ENCODE results near the gene SYMPK.
A peak's percentile ranks its signal among the peaks of the same experiment; 100 is the strongest.

The SYMPK gene

DNA sequence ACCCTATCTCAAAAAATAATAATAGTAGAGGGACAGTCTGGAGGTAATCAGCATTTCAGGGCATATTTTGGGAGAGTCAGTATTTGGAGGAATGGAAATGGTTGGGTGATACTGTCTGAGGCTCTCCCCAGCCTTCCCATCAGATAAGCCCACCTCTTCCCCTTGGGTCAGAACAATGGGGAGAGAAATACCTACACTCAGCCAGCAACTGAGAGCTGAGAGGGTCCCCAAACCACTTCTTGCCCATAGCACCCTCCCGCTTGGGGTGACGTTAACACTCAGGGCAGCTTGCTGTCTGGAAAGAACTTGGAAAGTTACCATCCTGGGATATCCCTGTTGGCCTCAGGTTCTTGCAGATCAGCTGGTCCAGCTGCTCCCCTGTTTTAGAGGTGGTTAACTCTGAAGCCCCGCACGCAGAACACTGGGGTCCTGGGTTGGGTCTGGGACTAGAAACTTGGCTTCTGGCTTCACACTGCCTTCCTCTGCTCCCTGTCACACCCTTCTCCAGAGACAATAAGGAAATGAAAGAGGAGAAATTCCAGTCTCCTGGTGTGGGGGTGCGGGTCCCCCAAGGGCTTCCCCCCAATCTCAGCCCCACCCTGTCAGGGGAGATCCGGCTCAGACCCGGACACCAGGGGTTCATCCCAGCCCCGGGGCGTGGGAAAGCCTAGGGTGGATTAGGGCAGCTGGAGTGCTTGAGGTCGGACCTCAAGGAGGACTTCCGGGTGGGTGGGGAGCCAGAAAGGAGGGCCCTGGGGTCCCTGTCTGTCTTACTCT is 3.6 kb upstream of the SYMPK start:
- no peak for DNase-seq (ENCODE audit: low read depth in 2 of 2)

DNA sequence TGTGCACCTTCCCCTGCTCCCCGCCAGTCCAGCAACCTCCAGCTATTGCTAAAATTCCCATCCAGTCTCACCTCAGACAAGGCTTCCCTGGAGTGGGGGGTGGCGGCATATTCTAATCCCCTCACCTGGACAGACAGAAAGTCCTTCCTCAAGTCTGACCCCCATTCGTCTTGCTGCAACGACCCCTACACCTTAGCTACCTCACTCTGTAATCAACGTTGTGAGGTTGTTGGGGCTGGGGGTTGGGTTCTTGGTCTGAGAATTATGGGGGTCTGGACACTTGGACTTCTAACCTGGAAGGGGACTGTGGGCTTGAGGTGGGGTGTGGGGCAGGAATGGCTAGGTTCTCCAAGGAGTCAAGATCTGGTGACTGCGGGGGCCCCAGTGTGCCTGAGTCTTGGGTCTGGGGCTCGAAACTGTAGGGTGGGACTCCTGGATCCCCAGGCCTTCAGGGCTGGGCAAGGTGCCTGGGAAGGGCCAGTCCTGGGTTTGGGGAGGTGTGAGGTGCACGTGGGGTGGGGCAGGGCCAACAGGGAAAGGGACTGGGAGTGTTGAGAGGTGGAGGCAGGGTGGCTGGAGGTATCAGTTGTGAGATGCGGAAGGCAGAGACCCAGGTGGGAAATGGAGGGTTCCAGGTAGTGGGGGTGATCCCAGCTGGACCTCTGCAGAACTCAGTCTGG is 2.5 kb upstream of the SYMPK start:
- no peak for DNase-seq (ENCODE audit: low read depth in 2 of 2)

DNA sequence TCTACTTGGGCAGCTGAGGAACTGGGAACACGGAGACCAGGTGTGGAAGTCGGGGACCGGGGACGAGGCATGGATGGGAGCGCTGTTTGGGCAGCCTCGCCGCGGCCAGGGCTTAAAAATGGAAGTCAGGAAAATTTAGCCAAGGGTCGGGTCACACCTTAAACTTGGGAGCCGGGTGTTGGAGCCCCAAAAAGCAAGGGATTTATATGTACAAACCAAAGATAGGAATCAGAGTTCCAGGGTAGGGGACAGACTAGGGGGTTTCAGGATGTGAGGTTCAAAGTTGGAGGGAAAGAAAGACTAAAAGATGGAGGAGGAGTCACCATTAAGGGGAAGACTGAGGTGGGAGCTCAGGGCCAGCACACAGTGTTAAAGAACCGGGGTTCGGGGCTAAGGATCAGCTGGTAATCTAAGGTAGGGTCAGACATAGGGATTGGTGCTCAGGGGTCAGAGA is 1.7 kb upstream of the SYMPK start:
- DNase-seq (ENCODE audit: low read depth in 2 of 2), result no peak

DNA sequence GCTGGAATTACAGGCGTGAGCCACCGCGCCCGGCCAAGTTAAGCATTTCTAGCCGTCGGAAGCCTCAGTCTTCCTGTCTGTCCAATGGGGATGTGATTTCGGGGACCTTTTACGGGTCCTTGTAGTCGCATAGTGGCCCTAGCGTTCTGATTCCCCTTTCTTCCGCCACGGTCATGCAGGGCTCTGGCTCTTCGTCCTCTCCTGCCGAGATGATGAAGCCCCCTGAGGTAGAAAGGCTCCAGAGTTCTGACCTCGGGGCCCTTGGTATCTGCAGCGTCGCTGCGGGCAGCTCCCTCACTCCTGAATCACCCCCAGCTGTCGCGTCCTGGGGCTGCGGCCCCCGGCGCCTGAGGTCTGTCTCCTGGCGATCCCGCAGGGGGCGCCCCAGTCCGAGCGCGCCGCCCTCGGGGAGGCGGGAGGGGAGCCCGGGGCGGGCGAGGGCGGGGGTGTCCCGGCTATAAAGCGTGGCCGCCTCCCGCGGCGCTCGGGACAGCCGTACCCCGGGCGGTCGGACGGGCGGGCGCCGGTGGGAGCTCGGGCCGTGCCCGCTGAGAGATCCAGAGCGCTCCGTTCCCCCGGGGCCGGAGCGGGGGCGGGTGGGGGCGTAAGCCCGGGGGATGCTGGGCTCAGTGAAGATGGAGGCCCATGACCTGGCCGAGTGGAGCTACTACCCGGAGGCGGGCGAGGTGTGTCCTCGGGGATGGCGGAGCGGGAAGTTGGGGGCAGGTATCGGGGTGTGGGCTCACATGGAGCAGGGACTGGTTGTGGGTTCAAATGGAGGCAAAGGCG is 1.1 kb upstream of the SYMPK start, which contains the start of gene FOXA3:
TSS of gene FOXA3 (plus strand) at position 487 of the 789 bp plus-strand sequence. CDS start at position 618, 131 bp downstream.
- peak; percentile 24 to 43 for DNase-seq (ENCODE audit: low read depth in 2 of 2)

DNA sequence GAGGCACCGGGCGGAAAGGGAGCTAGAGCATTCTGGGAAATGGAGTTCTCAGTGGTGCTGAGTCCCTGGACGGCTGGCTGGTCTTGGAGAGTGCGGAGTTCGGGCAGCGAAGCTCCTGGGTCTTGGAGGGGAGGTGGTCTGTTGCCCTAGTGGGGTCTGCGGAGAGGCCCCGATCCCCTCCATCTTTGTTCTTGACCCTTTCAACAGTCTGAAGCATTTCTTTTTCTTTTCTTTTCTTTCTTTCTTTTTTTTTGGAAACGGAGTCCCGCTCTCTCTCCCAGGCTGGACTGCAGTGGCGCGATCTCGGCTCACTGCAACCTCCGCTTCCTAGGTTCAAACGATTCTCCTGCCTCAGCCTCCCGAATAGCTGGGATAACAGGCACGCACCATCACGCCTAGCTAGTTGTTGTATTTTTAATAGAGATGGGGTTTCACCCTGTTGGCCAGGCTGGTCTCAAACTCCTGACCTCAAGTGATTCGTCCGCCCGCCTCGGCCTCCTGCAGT is 440 bp upstream of the SYMPK start:
- no peak for DNase-seq (ENCODE audit: low read depth in 2 of 2)

DNA sequence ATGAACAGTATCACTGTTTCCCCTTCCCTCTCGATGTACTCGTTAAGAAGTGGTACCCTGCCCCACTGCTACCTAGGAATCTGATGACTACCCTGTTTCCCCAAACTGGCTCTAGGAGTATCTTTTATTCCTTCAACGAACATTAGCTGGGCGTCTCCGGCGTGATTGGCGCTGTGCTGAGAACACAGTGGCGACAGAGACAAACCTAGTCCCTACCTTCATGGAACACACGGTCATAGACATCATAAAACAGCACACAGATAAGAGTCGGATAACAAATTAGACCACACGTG is 730 bp downstream of the SYMPK start:
- DNase-seq (ENCODE audit: low read depth in 2 of 2), result no peak

DNA sequence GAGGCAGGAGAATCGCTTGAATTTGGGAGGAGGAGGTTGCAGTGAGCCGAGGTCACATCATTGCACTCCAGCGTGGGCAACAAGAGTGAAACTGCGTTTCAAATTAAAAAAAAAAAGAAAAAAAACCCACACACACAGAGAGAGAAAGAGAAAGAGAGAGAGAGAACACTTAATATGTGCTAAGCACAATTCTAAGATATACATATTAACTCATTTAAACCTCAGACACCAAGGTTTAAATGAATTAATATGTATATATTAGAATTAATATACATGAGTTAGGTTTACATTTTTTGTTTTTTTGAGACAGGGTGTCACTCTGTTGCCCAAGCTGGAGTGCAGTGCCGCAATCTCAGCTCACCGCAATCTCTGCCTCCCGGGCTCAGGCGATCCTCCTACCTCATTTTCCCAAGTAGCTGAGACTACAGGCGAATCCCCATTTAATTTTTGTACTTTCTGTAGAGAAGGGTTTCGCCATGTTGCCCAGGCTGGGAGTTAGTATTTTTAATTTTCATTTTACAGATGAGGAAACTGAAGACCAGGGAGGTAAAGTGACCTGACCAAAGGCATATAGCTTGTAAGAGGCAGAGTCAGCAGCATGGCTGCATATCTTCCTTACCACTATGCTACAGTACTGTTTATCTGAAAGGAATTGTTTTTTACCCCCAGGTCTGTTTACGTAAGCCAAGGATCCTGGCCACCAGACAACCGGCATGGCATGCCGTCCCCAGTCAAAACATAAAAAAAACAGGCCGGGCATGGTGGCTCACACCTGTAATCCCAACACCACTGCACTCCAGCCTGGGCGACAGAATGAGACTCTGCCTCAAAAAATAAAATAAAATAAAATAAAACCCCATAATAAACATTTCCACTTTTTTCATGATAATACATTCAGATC is 2.3 kb downstream of the SYMPK start:
- DNase-seq (ENCODE audit: low read depth in 2 of 2), result no peak

DNA sequence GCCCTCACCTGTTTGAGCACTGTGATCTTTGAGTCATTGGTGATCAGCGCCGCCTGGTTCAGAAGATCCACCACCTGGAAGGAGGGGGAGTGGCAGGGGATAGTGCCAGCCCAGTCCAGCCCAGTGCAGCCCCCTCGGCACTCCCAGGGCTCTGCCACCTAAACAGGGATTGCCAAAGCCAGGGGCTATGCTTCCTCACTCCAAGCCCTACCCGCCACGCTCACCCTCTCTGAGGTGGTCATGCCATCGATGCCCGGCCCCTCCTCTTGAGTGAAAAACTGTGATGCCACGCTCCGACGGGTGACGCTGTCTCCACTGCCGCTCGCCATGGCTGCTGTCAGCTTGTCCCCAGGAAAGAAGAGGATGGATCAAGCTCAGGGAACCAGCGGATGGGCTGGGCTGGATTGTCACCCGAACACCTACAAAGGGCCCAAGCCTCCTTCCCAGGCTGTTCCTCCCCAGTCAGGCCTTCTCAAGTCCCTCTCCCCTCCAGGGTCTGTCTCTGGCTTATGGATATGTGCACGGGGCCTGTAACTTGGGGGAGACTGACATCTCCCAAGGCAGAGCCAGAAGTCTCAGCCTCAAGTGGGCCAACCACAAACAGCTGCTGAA is 8.7 kb downstream of the SYMPK start:
- no peak for DNase-seq (ENCODE audit: low read depth in 2 of 2)

DNA sequence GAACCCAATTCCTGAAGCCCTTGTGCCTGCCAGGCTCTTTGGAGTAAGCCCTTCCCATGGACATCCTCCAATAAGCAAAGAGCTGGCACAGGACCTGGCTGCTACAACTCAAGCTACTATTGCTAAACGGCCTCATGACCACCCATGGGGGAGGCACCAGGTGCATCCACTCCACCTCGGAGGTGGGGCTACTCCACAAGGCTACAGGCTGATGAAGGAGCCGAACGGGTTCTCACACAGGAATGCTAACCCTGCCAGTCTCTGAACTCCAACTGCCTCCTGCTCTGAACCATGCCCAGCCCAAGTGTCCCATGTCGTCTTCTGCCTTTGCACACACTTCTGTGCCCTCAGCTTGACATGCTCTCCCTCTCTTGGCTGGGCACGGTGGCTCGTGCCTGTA is 10.0 kb downstream of the SYMPK start:
- DNase-seq (ENCODE audit: low read depth in 2 of 2), result no peak

DNA sequence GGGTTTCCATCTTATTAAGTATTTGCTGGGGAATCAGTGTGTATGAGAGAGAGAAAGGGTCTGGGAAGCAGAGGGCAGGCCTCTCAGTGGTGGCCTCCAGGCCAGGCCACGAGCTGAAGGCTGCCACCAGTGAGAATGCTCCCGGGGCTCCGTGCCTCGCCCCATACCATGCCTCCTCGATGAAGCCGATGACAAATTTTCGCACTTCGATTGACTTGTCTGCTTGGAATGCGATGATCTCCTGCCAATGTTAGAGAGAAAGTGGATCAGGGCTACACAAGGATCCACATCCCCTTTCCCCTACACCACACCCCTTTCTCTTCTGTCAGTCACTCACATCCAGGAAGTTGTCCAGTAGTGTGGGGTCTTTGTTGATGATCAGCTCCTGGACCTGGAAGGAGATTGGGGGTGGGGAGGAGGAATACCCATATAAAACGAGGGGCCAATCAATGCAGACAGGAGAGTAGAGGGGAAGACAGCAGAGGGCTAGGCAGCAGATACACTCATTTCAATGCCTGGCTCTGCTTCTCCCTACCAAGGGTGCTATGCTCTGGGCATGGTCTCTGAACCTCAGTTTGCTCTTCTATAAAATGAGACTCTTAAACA is 10.7 kb downstream of the SYMPK start:
- DNase-seq (ENCODE audit: low read depth in 2 of 2), result no peak

DNA sequence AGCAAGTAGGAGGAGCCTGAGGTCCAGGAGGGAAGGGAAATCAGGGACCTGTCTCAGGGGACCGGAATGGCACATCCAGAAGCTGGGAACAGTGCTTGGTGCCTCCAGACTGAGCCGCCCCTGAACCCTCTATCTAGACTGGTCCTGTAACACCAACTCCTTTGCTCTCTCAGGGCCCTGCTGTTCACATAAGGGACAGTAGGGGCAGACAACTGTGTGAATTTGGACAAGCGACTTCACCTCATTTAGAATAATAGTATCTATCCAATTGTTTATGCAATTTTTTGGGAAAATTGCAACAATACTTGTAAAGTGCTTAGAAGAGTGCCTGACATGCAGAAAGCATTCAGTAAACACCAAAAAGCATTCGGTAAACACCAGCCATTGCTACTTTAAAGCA is 14.0 kb downstream of the SYMPK start:
- no peak for DNase-seq (ENCODE audit: low read depth in 2 of 2)

DNA sequence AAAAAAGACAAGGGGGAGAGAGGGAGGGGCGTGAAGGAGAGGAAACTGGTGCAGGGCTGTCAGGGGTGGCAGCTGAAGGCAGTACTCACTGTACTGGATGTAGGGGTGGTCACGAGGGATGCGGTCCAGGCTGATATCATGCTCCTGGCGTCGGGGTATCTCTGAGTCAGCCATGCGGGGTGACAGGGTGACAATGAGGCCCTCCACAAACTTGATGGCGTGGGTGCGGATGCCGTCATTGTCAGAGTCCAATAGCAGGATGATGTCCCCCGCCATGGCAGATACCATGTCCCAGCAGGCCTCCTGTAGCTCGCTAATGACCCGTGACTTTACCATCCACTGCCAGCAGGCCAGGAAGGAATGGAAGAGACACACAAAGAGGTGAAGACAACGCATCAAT is 15.3 kb downstream of the SYMPK start:
- no peak for DNase-seq (ENCODE audit: low read depth in 2 of 2)

DNA sequence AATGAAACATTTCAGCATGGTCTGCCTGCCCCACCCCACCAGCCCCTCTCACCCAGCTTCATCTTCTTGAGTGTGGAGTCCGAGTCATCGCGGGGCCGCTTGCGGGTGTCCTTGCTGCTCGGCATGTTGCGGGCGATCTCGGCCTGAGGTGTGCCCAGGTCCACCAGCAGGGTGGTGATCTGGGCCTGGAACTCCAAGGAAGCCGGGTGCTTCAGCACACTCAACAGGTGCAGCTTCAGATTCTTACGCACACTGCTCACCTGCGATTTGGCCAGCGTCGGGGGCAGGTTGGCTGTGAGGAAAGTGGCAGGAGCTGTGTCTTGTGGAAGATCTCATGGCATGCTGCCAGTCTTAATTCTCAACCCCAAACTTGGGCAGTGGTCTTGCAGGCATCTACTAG is 20.7 kb downstream of the SYMPK start:
- DNase-seq (ENCODE audit: low read depth in 2 of 2), result no peak

DNA sequence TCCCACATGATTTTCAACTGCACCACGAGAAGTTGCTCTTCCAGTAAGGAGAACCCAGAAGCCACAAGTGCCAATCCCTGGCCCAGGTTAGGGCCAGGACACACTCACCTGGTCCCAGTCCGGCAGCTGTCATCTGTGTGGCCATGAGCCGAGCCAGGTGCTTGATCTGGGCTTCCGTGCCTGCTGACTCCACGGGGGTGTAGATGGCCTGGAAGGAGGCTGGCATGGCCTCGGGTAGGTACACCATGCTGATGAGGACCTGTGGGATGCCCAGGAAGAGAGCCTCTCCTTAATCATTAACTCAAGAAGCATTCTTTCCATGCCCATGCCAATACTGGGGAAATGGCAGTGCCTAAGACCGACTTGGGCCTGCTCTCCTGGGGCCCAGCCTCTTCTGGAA is 28.0 kb downstream of the SYMPK start:
- no peak for DNase-seq (ENCODE audit: low read depth in 2 of 2)

DNA sequence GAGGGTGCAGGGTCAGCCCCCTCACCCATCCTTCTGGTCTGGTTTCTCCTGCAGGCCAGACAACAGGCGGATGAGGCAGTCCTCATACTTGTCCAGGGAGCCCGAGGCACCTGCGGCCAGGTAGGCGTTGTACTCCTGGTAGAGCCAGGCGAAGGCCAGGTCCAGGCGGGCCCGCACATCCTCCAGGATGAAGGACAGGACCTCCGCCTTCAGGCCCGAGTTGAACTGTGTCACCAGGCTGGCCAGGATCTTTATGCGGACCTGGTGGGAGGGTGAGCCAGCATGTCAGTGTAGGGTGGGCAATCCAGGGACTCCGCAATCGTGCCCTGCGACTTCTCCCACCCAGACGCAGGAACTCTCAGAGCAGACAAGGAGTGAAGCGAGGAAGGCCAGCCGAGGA is 34.0 kb downstream of the SYMPK start:
- no peak for DNase-seq (ENCODE audit: low read depth in 2 of 2)

DNA sequence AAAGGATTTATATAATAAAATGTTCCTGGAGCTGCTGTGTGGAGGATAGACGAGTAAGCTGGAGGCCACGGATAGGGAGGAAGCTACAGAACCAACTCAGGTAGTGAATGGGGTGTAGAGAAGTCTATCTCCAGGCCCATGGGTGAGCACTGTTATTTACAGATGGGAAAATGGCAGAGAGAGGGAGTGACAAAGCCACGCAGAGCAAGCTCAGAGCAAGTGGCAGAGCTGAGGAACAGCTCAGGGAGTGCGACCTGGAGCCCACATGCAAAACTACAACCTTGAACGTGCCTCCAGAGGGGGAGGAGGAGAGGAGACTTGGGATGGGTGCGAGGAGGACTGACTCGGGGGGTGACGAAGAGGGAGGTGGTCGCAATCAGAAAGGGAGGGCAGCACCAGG is 34.4 kb downstream of the SYMPK start:
- no peak for DNase-seq (ENCODE audit: low read depth in 2 of 2)

DNA sequence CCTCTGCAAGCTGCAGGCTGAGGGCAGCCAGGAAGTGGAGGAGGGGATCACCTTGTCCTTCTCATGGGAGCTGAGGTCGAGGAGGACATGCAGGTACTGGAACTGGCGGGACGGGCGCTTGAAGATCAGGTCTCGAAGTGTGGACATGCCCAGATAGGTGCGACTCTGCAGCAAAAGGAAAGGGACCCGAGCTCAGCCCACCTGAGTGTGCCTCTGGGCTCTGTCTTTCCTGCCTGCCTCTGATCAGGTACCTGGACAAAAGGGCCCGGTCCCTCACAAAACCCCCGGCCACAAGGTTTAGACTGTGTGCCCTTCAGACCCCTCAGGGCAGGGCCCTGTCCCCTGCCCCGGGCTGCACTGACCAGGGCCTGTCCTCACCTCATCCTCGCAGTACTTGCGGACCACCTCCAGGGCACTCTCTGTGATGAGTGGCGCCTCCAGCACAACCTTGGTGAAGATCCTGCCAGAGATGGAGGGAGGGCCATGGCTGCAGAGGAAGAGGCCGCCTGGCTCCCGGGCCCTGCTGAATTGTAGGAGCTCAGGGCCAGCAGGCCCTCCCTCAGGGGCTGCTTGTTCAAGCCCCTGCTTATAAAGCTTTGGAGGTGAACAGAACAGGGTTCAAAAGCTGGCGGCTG is 35.4 kb downstream of the SYMPK start:
- DNase-seq (ENCODE audit: low read depth in 2 of 2), result no peak

DNA sequence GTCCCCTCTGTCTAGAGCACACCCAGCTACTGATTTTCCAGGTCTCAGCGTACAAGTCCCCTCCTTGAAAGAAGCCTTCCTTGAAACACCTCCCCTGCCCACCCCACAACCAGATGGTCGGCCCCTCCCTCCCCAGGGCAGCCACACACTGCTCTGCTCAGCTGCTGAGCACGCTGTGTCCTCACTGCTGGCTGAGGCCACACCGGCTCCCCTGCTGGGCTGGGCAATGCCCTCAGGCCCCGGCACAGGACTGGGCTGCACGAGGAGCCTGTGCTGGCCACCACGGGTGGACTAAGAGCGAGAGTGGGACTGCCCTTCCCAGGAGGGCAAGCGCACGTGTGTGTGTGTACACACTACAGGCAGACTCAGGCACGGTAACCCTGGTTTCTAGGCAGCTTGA is 36.0 kb downstream of the SYMPK start:
- no peak for DNase-seq (ENCODE audit: low read depth in 2 of 2)

DNA sequence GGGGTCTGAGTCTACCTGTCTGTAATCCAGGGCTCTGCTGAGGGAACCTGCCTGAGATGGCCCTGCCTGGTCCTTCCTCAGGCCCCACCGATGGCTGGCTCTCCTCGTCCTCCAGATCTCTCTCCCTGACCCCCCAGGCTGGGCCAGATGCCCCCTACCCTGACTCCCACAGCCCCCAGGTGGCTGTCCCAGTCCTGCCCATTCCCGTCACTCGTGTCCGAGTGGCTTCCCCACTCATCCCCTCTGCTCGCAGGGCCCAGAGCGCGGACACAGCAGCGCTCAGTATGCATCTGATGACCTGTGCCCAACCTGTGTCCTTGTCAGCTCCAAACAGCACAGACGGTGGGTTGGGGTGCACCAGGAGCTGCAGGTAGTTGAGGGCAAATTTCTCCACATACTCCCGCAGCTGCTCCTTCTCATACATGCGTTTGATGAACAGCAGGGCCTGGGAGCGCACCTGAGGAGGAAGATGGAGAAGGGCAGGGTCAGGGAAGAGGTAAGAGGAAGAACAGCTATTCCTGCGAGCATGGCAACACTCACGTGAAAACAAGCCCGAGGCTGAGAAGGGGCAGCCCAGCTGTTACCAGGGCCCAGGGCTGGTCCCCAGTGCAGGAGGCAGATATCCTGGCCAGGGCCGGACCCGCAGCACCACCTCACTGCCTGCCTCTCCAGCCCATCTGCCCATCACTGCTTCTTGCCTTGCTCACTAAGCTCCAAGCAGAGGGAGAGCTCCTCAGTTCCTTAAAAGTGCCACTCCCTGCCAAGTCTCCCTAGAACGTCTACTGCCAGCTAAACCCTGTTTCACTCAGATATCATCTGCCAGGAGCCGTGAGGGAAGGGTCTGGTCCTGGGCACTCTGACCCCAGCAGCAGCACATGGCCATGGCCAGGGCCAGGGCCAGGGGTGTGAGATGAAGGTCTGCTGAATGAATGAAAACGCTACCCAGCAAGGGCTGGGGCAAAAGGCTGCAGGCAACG is 36.7 kb downstream of the SYMPK start:
- DNase-seq (ENCODE audit: low read depth in 2 of 2), result no peak
